ENCODE data around the gene VAMP7. TPM values are rescaled to one million over a fixed set of nuclear protein-coding genes. Genes with fewer than 3 reads are reported as not detected.

VAMP7 gene
- total RNA-seq, 1 experiment from 2014 or later, result 31.5 TPM

Other genes with a start within 250 kb of the VAMP7 start
- 0.44 TPM in 1 of 2 replicates, not detected in the other for gene IL9R, start 116.4 kb downstream of the VAMP7 start, total RNA-seq (2022)

Measured in Caco-2 (cell line).